ENCODE results near the gene PSMB4. TPM values are rescaled to one million over a fixed set of nuclear protein-coding genes. Genes with fewer than 3 reads are reported as not detected.
"Not testable (repeated sequence)": the region's sequence is repeated elsewhere in the genome, so short reads cannot be mapped to it uniquely, and the experiment has no call there.

PSMB4 gene
- polyA plus RNA-seq, 4 donors = 230 to 434 (median 365) TPM

- peaks cover 19 to 50% (median 45%) of the 10 kb centered on the region in 3 donors for H3K36me3 ChIP-seq (ENCODE audit: control insufficient read depth in 3 of 3, insufficient read depth in 2 of 3, low read depth in 1 of 3, low read length in 3 of 3)
- H3K4me3 ChIP-seq (ENCODE audit: low read depth in 1 of 3, low read length in 3 of 3) = no peak overlapping the region
- H3K9me3 ChIP-seq (ENCODE audit: control insufficient read depth in 2 of 2, insufficient read depth in 1 of 2, low read depth in 1 of 2, low read length in 1 of 2) = no peaks in the 10 kb centered on the region
- H3K4me1 ChIP-seq (ENCODE audit: control insufficient read depth in 3 of 3, insufficient read depth in 2 of 3, low read depth in 1 of 3, low read length in 2 of 3) = no peaks in the 10 kb centered on the region
- no peak for FAIRE-seq
- no peaks in the 10 kb centered on the region for H3K27me3 ChIP-seq (ENCODE audit: control insufficient read depth in 3 of 3, insufficient read depth in 3 of 3, low read length in 3 of 3)
- H3K27ac ChIP-seq (ENCODE audit: low read depth in 1 of 3, low read length in 2 of 3) = no peak overlapping the region
- DNase-seq = no peak
Observed at GRCh38 chr1:151408891-151409290, 9.5 kb downstream of the PSMB4 start.

GRCh38 chr1:151411884-151412283 lies 12.5 kb downstream of the PSMB4 start:
- H3K36me3 ChIP-seq (ENCODE audit: control insufficient read depth in 3 of 3, insufficient read depth in 2 of 3, low read depth in 1 of 3, low read length in 3 of 3) = peaks cover 16 to 45% (median 35%) of the 10 kb centered on the region in 3 donors
- H3K4me1 ChIP-seq (ENCODE audit: control insufficient read depth in 3 of 3, insufficient read depth in 2 of 3, low read depth in 1 of 3, low read length in 2 of 3) = no peaks in the 10 kb centered on the region
- FAIRE-seq (no peak), DNase-seq (no peak)
- H3K27me3 ChIP-seq (ENCODE audit: control insufficient read depth in 3 of 3, insufficient read depth in 3 of 3, low read length in 3 of 3) = no peaks in the 10 kb centered on the region
- 93 to 94% (median 93%) methylated on average over 2 of the region's 2 CpGs for WGBS, 3 donors
- no peak overlapping the region for H3K4me3 ChIP-seq (ENCODE audit: low read depth in 1 of 3, low read length in 3 of 3)
- no peaks in the 10 kb centered on the region for H3K9me3 ChIP-seq (ENCODE audit: control insufficient read depth in 2 of 2, insufficient read depth in 1 of 2, low read depth in 1 of 2, low read length in 1 of 2)
- no peak overlapping the region for H3K27ac ChIP-seq (ENCODE audit: low read depth in 1 of 3, low read length in 2 of 3)

- FAIRE-seq (no peak), DNase-seq (no peak)
- Histone ChIP-seq H3K36me3 (ENCODE audit: control insufficient read depth in 3 of 3, insufficient read depth in 2 of 3, low read depth in 1 of 3, low read length in 3 of 3) (peaks cover 4 to 54% (median 8%) of the 10 kb centered on the region in 3 donors), H3K27ac (ENCODE audit: low read depth in 1 of 3, low read length in 2 of 3) (no peak overlapping the region), H3K27me3 (ENCODE audit: control insufficient read depth in 3 of 3, insufficient read depth in 3 of 3, low read length in 3 of 3) (no peaks in the 10 kb centered on the region), H3K4me3 (ENCODE audit: low read depth in 1 of 3, low read length in 3 of 3) (no peak overlapping the region), H3K4me1 (ENCODE audit: control insufficient read depth in 3 of 3, insufficient read depth in 2 of 3, low read depth in 1 of 3, low read length in 2 of 3) (no peaks in the 10 kb centered on the region), H3K9me3 (ENCODE audit: control insufficient read depth in 2 of 2, insufficient read depth in 1 of 2, low read depth in 1 of 2, low read length in 1 of 2) (no peaks in the 10 kb centered on the region)
- 95 to 100% (median 96%) methylated on average over 4 of the region's 4 CpGs for WGBS, 3 donors
Observed at GRCh38 chr1:151416231-151416630, 16.9 kb downstream of the PSMB4 start.

GRCh38 chr1:151418081-151418480 lies 18.7 kb downstream of the PSMB4 start:
- WGBS, 3 donors = 93 to 100% (median 94%) methylated on average over 3 of the region's 3 CpGs
- H3K4me3 ChIP-seq (ENCODE audit: low read depth in 1 of 3, low read length in 3 of 3) = no peak overlapping the region
- H3K27ac ChIP-seq (ENCODE audit: low read depth in 1 of 3, low read length in 2 of 3) = no peak overlapping the region
- no peaks in the 10 kb centered on the region for H3K27me3 ChIP-seq (ENCODE audit: control insufficient read depth in 3 of 3, insufficient read depth in 3 of 3, low read length in 3 of 3)
- no peaks in the 10 kb centered on the region for H3K4me1 ChIP-seq (ENCODE audit: control insufficient read depth in 3 of 3, insufficient read depth in 2 of 3, low read depth in 1 of 3, low read length in 2 of 3)
- DNase-seq (no peak), FAIRE-seq (no peak)
- peaks cover 6 to 56% (median 7%) of the 10 kb centered on the region in 3 donors for H3K36me3 ChIP-seq (ENCODE audit: control insufficient read depth in 3 of 3, insufficient read depth in 2 of 3, low read depth in 1 of 3, low read length in 3 of 3)
- no peaks in the 10 kb centered on the region for H3K9me3 ChIP-seq (ENCODE audit: control insufficient read depth in 2 of 2, insufficient read depth in 1 of 2, low read depth in 1 of 2, low read length in 1 of 2)

- no peak overlapping the region for H3K4me3 ChIP-seq (ENCODE audit: low read depth in 1 of 3, low read length in 3 of 3)
- DNase-seq = no peak
- no peak overlapping the region for H3K27ac ChIP-seq (ENCODE audit: low read depth in 1 of 3, low read length in 2 of 3)
- H3K4me1 ChIP-seq (ENCODE audit: control insufficient read depth in 3 of 3, insufficient read depth in 2 of 3, low read depth in 1 of 3, low read length in 2 of 3) = no peaks in the 10 kb centered on the region
- peaks cover 7 to 54% (median 9%) of the 10 kb centered on the region in 3 donors for H3K36me3 ChIP-seq (ENCODE audit: control insufficient read depth in 3 of 3, insufficient read depth in 2 of 3, low read depth in 1 of 3, low read length in 3 of 3)
- WGBS, 3 donors = 77 to 97% (median 79%) methylated on average over 5 of the region's 5 CpGs
- H3K9me3 ChIP-seq (ENCODE audit: control insufficient read depth in 2 of 2, insufficient read depth in 1 of 2, low read depth in 1 of 2, low read length in 1 of 2) = no peaks in the 10 kb centered on the region
- FAIRE-seq = no peak
- no peaks in the 10 kb centered on the region for H3K27me3 ChIP-seq (ENCODE audit: control insufficient read depth in 3 of 3, insufficient read depth in 3 of 3, low read length in 3 of 3)
Observed at GRCh38 chr1:151419819-151420218, 20.4 kb downstream of the PSMB4 start.

- H3K4me1 ChIP-seq (ENCODE audit: control insufficient read depth in 3 of 3, insufficient read depth in 2 of 3, low read depth in 1 of 3, low read length in 2 of 3) = no peaks in the 10 kb centered on the region
- FAIRE-seq (no peak), DNase-seq (no peak)
- H3K36me3 ChIP-seq (ENCODE audit: control insufficient read depth in 3 of 3, insufficient read depth in 2 of 3, low read depth in 1 of 3, low read length in 3 of 3) = peaks cover 13 to 40% (median 30%) of the 10 kb centered on the region in 3 donors
- WGBS, 3 donors = 69 to 72% (median 70%) methylated on average over 2 of the region's 2 CpGs
- H3K4me3 ChIP-seq (ENCODE audit: low read depth in 1 of 3, low read length in 3 of 3) = no peak overlapping the region
- no peaks in the 10 kb centered on the region for H3K27me3 ChIP-seq (ENCODE audit: control insufficient read depth in 3 of 3, insufficient read depth in 3 of 3, low read length in 3 of 3)
- no peaks in the 10 kb centered on the region for H3K9me3 ChIP-seq (ENCODE audit: control insufficient read depth in 2 of 2, insufficient read depth in 1 of 2, low read depth in 1 of 2, low read length in 1 of 2)
- no peak overlapping the region for H3K27ac ChIP-seq (ENCODE audit: low read depth in 1 of 3, low read length in 2 of 3)
Observed at GRCh38 chr1:151425103-151425502, 25.7 kb downstream of the PSMB4 start.

GRCh38 chr1:151428068-151428467 lies 28.7 kb downstream of the PSMB4 start:
- no peak overlapping the region for H3K27ac ChIP-seq (ENCODE audit: low read depth in 1 of 3, low read length in 2 of 3)
- H3K9me3 ChIP-seq (ENCODE audit: control insufficient read depth in 2 of 2, insufficient read depth in 1 of 2, low read depth in 1 of 2, low read length in 1 of 2) = no peaks in the 10 kb centered on the region
- DNase-seq = no peak
- no peak overlapping the region for H3K4me3 ChIP-seq (ENCODE audit: low read depth in 1 of 3, low read length in 3 of 3)
- H3K36me3 ChIP-seq (ENCODE audit: control insufficient read depth in 3 of 3, insufficient read depth in 2 of 3, low read depth in 1 of 3, low read length in 3 of 3) = peaks cover 11 to 37% (median 30%) of the 10 kb centered on the region in 3 donors
- WGBS, 3 donors = 95 to 97% (median 97%) methylated on average over 7 of the region's 7 CpGs
- H3K27me3 ChIP-seq (ENCODE audit: control insufficient read depth in 3 of 3, insufficient read depth in 3 of 3, low read length in 3 of 3) = no peaks in the 10 kb centered on the region
- FAIRE-seq = no peak
- H3K4me1 ChIP-seq (ENCODE audit: control insufficient read depth in 3 of 3, insufficient read depth in 2 of 3, low read depth in 1 of 3, low read length in 2 of 3) = peaks cover 0 to 3% (median 0%) of the 10 kb centered on the region in 3 donors

- H3K9me3 ChIP-seq (ENCODE audit: control insufficient read depth in 2 of 2, insufficient read depth in 1 of 2, low read depth in 1 of 2, low read length in 1 of 2); H3K27me3 ChIP-seq (ENCODE audit: control insufficient read depth in 3 of 3, insufficient read depth in 3 of 3, low read length in 3 of 3); H3K27ac ChIP-seq (ENCODE audit: low read depth in 1 of 3, low read length in 2 of 3); H3K4me1 ChIP-seq (ENCODE audit: control insufficient read depth in 3 of 3, insufficient read depth in 2 of 3, low read depth in 1 of 3, low read length in 2 of 3); DNase-seq; FAIRE-seq; H3K4me3 ChIP-seq (ENCODE audit: low read depth in 1 of 3, low read length in 3 of 3): not testable (repeated sequence)
- peaks cover 0 to 44% (median 8%) of the 10 kb centered on the region in 3 donors for H3K36me3 ChIP-seq (ENCODE audit: control insufficient read depth in 3 of 3, insufficient read depth in 2 of 3, low read depth in 1 of 3, low read length in 3 of 3)
- WGBS, 3 donors = 94 to 98% (median 95%) methylated on average over 5 of the region's 5 CpGs
Observed at GRCh38 chr1:151433827-151434226, 34.5 kb downstream of the PSMB4 start.

- H3K4me1 ChIP-seq (ENCODE audit: control insufficient read depth in 3 of 3, insufficient read depth in 2 of 3, low read depth in 1 of 3, low read length in 2 of 3) = peaks cover 0 to 3% (median 0%) of the 10 kb centered on the region in 3 donors
Observed at GRCh38 chr1:151435174-151435573, 35.8 kb downstream of the PSMB4 start.

More at GRCh38 chr1:151435174-151435573, 35.8 kb downstream of the PSMB4 start:
- H3K4me3 ChIP-seq (ENCODE audit: low read depth in 1 of 3, low read length in 3 of 3) = no peak overlapping the region
- WGBS, 3 donors = 87 to 92% (median 91%) methylated on average over 3 of the region's 3 CpGs
- H3K36me3 ChIP-seq (ENCODE audit: control insufficient read depth in 3 of 3, insufficient read depth in 2 of 3, low read depth in 1 of 3, low read length in 3 of 3) = peaks cover 0 to 44% (median 5%) of the 10 kb centered on the region in 3 donors
- H3K27ac ChIP-seq (ENCODE audit: low read depth in 1 of 3, low read length in 2 of 3) = no peak overlapping the region
- no peaks in the 10 kb centered on the region for H3K27me3 ChIP-seq (ENCODE audit: control insufficient read depth in 3 of 3, insufficient read depth in 3 of 3, low read length in 3 of 3)
- no peaks in the 10 kb centered on the region for H3K9me3 ChIP-seq (ENCODE audit: control insufficient read depth in 2 of 2, insufficient read depth in 1 of 2, low read depth in 1 of 2, low read length in 1 of 2)
- DNase-seq (no peak), FAIRE-seq (no peak)
